Measurements from ENCODE around the gene PRRC2C. TPM values are rescaled to one million over a fixed set of nuclear protein-coding genes. Genes with fewer than 3 reads are reported as not detected.
A peak's percentile ranks its signal among the peaks of the same experiment; 100 is the strongest.

Gene PRRC2C
- total RNA-seq, 1 experiment from 2014 or later: 55.9 TPM

DNA sequence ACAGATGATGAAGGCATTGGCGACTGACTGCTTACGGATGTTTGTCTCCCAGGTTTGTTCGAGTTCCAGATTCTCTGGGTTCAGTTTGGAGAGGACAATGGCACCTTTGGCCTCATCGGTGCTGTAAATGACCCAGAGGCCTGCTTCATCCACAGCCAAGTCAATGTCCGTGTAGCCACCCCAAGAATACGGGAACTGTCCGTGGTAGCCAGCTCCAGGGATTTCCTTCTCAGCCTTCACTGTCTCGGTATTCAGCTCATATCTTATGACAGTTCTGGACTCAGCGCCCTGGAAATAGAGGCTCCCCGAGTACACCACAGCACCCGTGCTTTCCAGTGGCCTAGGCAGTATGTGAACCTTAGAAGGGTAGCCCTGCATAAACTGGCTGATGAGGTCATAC is 150.8 kb downstream of the PRRC2C start:
- peak; percentile 12 for DNase-seq (ENCODE audit: low read depth)

- DNase-seq (ENCODE audit: low read depth): no peak
These were observed 152.7 kb downstream of the PRRC2C start for GRCh38 chr1:171637928-171638576.

GRCh38 chr1:171640225-171640624 is 154.9 kb downstream of the PRRC2C start:
- DNase-seq (ENCODE audit: low read depth): no peak

DNA sequence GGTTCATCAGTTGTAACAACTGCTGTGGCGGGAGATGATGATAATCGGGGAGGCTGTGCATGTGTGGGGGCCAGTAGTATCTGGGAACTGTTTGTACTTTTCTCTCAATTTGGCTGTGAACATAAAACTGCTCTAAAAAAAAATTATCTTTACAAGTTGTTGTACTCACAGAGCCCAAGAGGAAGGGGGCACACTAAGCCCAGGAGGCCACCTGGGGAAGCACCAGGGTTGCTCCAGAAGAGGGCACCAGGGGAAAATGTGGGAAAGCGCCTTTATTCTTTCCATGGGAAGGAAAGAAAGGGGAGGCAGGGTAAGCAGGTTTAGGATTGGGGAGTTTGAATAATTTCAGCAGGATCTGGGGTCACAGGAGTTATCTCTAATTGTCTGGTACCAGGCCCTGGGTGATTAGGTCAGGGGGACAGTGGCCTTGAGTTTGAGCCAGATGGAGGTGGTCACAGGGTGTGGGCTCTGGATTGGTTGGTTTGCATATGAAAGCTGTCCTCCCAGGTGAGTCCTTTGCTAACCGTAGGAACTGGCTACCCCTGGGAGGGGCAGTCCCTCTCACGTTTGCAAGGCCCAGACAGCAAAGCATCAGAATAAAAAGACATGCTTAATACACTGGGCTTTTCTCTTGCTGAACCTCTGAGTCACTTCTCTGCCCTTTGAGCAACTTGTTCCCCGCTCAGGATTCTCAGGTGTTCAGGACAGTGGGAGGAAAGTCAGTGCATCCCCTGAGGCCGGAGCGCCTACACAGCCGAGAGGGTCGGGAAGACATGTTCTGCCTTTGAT is 155.9 kb downstream of the PRRC2C start:
- no peak for DNase-seq (ENCODE audit: low read depth)

GRCh38 chr1:171642197-171642596 is 156.9 kb downstream of the PRRC2C start:
- DNase-seq (ENCODE audit: low read depth): no peak

Other genes with a start within 250 kb of the PRRC2C start
- not detected in 2 replicates for gene FMO1, start 237.0 kb upstream of the PRRC2C start, total RNA-seq (2014; rRNA removed; shearing (Covaris generic))
- gene FMO4, start 171.3 kb upstream of the PRRC2C start, total RNA-seq (2014; rRNA removed; shearing (Covaris generic)): 9.9 and 10.2 TPM in 2 replicates
- not detected in 2 replicates for gene MYOCOS, start 136.7 kb downstream of the PRRC2C start, total RNA-seq (2014; rRNA removed; shearing (Covaris generic))
- not detected in 2 replicates for gene MYOC, start 167.2 kb downstream of the PRRC2C start, total RNA-seq (2014; rRNA removed; shearing (Covaris generic))